Measurements from ENCODE around the gene GABBR2. TPM values are rescaled to one million over a fixed set of nuclear protein-coding genes. Genes with fewer than 3 reads are reported as not detected.

The GABBR2 gene
- polyA plus RNA-seq, 3 donors: 1.3 to 4.7 (median 4.3) TPM

DNA sequence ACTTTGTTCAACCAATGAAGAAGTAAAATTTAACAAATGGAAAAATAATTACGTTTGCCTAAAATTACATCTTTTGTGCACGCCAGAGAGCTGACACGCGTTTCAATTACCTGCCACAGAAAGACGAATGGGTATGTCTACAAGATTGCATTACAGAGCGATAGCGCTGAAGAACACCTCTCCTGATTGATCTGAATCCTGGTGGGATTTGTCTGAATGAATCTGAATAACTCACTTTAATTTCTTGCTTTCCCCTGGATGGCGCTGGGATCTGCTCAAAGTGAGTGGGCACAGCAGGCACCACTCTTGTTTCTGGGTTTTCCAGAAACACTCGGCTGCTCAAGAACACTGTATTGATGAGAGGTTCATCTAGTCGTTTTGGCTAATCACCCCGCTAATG lies 304.5 kb downstream of the GABBR2 start:
- DNase-seq: no peak

DNA sequence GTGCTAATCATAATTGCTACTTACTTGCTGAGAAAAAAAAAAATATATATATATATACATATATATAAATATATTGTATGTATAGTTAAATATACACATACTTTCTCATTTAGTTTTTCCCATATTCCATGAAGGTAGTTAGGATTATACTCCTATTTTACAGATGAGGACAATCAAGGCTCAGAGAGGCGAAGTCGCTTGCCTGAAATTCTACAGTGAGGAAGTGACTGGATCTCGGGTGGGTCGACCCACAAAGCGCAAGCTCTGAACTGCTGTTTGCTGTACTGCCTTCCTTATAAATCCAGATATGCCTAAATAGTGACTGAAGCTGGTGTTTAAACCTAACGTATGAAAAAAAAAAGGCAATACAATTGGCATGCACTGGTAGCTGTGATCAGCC lies 305.0 kb downstream of the GABBR2 start:
- no peak for DNase-seq

DNA sequence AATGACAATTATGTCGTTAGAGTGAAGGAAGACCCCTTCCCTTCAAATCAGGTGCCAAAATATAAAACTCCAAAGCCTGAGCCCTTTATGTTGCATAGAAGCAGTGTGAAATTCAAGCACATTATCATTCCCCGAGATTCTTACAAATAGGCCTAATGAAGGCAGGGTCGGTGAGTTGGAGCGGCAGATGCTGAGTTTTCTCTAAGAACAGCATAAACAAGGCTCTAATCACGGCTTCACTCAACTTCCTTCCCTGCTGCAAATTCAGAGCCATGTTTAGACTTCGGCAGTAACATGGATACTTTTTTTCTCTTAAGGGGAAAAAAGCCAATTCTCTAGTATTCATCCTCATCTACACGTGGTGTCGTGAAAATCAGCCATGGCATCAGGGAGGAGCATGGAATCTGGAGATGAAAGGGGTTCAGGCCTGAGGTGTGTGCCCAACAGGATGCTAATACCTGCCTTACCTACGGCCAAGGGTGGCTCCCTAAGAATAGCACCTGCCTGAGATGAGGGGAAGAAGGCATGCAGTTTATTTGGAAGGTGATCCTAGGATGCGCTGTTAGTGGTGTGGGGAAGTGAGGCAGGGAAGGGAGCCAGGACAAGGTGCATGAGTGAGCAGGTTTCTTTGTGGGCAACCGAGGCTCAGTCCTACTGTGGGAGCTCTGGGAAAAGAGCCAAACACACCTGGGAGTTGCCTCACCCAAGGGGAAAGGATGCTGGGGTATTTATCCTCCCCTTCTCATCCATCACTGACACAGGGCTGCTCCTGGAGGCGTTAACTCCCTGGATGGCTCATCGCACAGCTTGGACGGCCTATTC lies 306.5 kb downstream of the GABBR2 start:
- DNase-seq: no peak

DNA sequence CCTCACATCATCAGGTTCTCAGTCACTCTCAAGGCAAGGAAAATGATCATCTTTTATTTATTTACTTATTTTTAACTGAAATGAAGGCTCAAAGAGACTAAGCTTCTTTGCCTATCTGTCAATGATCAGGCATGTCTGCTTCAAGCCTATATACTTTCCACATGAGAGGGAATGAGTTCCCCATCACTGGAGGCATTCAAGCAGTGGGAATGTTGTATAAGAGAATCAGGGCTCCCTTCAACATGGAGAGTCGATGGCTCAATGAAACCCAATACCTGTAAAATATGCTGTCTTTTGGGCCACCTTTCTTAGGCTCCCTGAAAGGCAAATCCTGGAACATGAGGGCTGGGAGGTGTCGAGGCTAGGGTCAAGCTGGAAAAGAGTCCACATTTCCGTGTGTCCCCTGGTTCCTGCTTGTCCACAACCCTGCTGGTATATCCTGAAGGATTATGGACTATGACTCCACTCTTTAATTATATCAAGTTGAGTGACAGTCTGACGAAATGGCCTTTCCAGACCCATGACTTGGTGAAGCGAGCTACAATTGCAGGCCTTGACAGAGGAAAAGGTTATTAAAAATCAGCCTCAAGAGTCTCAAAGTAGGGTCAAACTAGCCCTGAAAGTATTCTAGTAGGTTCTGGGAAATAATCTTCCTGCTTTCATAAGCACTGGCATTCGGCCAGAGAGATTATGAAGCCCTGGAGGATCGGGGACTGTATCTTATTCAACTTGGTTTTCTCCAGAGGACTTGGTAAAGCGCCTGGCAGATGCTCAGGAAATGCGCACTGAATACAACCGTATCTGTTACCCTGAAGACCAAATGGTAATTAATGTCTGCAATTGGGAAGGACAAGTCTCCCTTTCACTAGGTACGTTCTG lies 307.4 kb downstream of the GABBR2 start:
- DNase-seq: no peak

DNA sequence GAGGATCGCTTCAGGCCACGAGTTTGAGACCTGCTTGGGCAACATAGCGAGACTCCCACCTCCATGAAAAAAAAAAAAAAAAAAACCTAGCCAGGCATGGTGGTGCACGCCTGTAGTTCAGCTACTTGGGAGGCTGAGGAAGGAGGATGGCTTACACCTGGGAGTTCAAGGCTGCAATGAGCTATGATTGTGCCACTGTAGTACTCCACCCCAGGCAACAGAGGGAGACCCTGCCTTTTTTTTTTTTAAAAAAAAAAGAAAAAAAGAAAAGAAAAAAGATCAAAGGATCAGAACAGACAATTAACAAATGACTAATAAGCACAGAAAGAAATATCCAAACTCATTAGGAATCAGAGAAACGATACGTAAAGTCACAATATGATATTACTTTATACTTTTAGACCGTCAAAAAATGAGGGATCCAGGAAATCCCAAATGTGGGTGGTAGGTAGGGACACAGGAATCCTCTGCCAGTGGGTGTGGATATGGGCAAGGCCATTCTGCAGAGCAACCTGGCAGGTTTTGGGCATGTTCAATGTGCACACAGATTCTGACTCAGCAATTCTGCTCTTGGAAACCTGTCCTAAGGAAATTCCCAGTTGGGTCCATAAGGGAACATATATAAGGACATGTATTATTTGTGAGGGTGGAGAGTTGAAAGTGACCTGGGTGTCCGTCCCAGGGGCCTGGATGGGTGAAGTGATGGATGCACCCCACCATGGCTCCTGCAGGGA lies 308.6 kb downstream of the GABBR2 start:
- DNase-seq: no peak

DNA sequence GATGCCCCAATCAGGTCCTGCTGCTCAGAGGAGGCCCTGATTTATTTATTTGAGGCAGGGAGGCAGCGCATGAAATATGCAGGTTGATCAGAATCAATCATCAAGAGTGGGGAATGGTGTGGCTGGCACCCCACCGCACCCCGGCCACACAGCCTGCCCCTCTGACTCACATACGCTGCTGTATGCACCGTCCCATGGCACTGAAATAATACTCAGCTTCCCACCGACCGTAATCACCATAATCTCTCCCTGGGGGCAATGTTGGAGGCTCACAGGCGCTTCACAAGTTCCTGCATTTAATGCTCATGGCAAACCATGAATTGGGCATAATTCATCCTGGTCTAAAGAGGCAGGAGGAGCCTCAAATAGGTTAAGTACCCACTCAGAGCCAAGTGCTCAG lies 312.1 kb downstream of the GABBR2 start:
- DNase-seq: no peak

DNA sequence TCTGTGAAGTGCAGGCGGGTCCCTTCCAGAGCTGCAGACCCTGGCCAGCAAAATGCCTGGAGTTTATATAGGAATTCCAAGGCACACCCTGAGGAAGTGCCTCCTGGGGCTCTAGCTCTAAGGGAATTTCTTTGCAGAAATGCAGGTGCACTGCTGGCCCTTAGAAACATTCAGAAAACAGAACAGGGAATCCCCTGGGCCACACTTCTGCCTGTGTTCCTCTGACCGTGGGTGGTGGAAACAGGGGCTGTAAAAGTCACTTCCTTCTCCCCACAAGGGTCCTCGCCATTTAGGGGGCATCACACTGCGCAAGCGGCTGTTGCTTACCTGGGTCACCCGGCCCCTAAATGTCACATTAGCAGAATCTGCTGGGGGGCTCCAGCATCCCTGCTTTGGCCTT lies 312.5 kb downstream of the GABBR2 start:
- no peak for DNase-seq

DNA sequence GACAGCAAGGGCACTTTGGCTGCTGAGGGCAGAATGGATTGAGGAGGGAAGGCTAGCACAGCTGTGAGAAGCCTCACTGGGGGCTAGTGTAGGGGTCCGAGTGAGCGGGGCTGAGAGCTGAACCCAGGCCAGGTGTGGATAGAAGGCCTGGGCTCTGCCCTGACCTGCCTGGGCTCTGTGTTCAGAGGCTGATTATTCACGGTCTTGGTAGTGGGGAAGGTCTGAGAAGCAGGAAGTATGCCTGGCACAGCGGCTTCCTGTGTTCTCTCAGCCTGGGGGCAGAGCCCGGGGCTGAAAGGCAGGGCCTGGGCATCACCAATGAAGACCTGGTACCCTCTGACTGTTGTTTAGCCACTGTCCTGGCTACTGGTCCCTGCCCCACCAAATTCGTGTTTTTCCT lies 316.9 kb downstream of the GABBR2 start:
- no peak for DNase-seq

DNA sequence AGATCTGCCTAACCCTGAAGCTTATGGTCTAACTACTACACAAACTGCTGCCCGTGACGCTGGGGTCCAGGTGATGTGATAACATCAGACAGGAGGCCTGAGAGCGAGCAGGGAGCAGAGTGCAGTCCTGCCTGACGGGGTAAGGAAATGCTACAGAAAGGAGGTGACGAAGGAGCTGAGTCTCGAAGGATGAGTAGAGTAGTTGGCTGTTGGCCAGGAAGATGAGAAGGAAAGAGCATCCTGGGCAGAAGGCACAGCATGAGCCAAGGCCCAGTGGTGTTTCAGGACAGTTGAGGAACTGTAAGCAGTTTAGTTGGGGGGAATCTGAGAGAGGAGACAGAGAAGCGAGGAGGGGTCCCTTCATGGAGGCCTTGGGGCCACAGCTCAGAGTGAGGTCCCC lies 317.3 kb downstream of the GABBR2 start:
- no peak for DNase-seq

DNA sequence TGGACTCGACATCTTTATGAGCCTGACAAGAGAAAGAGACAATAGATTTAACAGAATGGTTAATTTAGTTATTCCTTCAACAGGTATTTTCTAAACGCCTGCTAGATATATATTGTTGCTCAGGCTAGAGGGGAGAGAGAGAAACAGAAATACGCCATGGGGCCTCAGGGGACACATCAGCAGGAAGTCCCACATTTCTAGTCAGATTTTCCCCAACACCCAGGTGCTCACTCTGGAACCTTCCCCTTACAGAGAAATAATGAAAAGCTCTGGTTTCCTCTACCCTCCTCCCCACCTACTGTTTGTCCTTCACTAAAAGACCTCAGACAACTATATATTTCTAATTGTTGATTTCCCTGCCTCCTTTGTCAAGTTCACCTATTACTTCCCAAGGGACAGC lies 323.0 kb downstream of the GABBR2 start:
- no peak for DNase-seq

DNA sequence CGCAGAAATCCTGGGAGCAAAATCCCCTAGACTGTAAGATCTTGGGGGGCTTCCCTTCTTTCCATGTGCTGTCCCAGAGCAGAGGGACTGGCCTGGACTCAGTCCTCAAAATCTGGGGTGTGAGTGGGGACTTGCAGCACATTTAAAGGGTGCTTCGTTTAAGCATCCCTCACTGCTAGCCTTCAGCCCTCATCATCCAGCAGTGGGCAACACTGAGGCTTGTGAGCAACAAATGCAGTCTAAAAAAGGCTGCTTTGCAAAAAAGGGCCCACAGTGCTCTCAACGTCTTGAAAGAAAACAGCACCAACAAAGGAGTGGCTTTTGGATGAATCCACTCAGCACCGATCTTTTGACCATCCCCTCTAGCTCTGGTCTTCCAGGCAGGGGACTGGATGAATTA lies 325.0 kb downstream of the GABBR2 start:
- no peak for DNase-seq

DNA sequence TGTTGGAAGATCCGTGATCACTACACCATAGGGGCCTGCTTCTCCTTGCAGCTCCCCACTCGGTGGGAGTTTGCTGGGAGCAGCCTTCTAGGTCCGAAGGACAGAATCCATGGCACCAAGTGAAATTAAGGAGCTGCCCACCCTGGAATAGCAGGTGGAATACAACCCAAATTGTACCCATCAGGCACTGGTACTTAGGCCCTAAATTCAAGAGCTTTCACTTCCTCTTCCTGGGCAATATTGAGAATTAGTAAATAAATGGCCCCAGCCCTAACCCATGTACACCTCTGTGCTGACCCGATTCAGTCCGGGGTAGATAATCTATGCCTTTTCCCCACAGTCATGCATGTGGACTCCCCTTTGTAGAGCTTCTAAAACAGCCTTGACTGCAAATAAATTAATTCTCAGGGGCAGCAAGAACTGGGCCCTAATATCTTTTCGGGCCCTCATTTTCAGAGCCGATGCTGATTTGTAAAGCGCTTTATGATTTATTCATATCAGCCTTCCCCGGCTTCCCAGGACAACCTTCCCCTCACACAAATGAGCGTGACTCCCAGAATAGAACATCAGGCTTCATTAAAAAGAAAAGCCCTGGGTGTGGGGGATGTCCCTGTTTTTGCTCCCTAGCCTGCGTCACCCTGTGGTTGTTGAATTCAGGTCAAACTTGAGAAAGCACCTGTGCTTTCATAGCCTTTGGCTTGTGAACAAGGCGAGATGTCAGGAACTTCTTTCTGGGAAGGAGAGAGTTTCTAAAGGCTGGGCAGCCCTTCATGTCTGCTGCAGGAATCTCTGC lies 327.2 kb downstream of the GABBR2 start:
- no peak for DNase-seq

DNA sequence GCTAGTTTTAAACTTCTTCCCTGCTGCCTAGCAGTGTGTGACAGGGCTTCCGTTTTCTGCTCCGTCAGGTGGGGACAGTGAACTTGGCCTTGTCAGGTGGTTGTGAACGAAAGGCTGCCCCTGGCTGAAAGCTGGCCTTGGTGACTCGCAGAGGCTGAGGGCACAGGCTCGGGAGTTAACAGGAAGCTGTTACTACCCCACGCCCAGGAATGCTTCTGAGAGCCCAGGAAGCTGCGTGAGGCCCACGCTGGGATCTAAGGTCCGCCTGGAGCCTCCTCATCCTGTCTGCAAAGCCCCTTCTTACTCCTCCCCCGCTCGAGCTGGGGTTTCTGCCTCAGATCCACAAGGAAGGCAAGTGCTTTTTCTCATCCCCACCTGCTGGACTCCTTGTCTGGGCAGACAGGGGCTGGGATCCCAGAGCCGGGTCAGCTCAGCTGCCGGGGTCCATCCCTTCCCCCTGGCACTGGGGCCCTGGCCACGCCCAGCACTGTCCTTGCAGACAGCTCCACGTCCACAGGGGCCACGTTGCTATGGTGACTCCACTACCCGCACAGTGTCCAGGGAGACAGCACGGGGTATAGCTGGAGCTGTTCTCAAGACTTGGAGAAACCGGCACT lies 328.6 kb downstream of the GABBR2 start:
- DNase-seq: peak; percentile 58

DNA sequence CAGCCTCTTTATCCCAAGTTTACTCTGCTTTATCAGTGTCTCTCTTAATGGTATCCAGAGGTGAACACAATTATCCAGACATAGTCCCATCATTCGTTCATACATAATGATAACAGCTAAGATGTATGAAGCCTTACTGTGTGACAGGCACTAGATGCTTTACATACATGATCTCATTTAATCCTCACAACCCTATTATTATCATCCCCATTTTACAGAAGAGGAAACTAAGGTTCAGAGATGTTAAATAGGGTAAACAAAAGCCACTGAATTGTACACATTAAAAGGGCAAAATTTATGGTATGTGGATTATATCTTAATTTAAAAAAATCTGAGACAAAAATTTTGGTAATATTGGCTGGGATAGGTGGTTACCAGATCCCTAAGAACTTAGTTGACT lies 329.2 kb downstream of the GABBR2 start:
- no peak for DNase-seq

DNA sequence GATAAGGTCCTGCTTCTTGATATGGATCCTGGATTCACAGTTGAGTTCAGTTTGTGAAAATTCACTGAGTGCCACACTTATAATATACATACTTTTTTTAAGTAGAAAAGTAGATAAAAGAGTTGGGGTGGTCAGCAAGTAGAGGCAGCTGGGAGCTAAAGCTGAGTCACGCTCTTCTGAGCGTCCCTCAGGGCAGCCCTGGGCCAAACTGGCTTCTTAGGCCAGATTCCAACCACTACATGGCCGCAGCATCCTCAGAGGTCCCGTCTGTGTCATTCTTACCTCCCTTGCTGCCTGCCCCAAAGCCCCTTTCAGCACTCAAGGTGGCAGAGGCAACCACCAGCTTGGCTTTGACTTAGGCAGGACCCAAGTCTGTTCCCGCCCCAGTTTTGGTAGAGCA lies 329.9 kb downstream of the GABBR2 start:
- DNase-seq: no peak

DNA sequence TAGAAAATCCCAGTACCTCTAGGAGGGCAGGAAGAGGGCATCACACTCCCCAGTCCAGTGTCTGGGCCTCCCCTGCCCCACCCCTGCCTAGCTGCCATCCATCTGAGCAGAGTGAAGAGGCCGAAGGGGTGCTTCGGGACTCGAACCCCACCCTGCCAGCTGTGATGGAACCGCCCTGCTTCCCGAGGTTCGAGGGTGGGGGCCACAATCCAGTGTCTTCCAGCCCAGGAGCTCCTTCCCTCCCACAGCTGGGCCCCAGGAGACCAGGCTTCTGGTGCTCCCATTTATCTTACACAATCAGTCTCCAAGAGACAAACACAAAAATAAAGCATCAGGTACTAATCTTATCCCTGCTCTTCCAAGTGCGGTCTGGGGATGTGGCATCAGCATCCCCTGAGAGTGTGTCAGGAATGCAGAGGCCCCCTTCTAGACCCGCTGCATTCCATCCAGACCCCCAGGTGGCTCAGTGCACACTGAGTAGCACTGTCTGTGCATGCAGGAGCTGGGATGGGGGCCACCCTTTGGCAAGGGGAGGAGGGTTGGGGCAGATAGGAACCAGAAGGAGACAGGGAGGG lies 330.4 kb downstream of the GABBR2 start:
- DNase-seq: no peak

DNA sequence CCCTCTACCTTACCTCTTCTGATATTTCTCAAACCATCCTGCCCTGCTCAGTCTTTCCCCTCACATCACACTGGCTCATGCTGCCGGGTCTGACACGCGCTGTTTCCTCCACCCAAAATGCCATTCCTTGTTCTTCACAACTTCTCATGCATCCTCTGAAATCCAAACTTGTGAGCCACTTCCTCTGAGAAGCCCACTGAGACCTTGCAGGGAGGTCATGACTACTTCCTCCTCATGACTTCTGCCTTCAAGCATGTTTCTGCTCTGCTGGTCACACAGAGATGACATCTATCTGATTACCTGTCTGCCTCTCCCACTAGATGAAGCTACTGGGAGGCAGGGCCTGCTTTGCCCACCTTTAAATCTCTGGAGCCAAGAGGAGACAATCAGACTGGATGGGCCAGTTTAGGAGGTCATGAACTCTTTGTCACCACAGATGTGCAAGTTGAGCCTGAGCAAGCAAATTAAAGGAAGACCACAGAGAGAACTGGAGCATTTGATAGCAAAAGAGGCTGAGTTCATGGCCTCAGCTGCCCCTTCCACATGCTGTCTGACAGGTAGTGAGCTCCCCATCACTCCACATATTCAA lies 333.5 kb downstream of the GABBR2 start:
- no peak for DNase-seq

DNA sequence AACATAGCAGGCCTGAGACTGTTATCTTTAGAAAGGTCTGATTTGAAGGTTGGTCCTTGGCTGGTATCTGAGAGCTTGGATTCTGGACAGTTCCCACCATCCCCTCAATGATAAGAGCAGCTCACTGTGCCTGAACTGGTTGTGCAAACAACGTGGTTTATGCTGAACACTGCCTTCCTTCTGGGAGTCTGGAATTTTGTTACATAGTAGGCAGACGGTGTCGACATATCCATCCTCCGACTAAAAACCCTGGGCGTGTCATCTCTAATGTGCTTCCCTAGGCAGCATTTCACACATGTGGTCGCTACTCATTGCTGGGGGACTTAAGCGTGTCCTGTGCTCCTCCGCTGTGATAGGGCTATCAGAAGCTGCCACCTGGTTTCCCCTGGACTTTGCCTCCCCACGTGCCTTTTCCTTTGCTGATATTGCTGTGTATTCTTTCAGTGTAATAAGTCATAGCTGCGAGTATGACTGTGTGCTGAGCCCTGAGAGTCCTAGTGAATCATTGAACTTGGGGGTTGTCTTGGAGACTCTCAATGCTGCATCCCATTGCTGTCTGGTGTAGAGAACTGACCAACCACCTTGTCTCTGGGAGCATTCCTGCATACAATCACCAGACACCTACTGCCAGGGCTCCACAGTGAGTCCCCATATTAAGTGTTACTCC lies 334.2 kb downstream of the GABBR2 start:
- no peak for DNase-seq

DNA sequence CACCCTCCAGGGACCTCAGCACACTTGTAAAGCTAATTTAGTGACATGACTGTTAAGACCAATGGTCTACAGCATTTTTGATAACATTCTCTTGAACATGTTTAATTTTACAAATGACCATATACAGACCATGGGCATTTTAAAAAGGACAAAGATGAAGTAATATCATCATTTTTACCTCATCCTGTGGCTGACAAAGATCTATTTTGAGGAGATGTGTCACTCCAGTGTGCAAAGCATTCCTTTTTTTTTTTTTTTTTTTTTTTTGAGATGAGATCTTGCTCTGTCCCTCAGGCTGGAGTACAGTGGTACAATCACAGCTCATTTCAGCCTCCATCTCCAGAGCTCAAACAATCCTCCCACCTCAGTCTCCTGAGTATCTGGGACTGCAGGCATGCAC lies 335.1 kb downstream of the GABBR2 start:
- DNase-seq: no peak
